HEK293T (cell line): ENCODE measurements around the gene ADAMTS18.

Experiments
- CTCF ChIA-PET: fragments of 350-600 bp; formaldehyde crosslinking; extraction: SDS; loops from one replicate; lab custom pipeline; 2021; ENCODE audit warnings: antibody characterized with exemption, inconsistent platforms; lab: Yijun Ruan, JAX
- POLR2A ChIA-PET: fragments of 350-600 bp; formaldehyde crosslinking; extraction: SDS; loops from one replicate; lab custom pipeline; 2020; ENCODE audit warnings: antibody characterized with exemption, inconsistent platforms; lab: Yijun Ruan, JAX
- DNase-seq: peaks from one replicate; pipeline ENCODE4 v3.0.0; 2012; ENCODE audit warnings: mixed read lengths; ENCODE audit errors: extremely low spot score
- ARNT ChIP-seq: fragments of 450-650 bp; IDR thresholded peaks from 2 replicates; pipeline ENCODE4 v1.6.1; 2017; ENCODE audit warnings: mild to moderate bottlenecking
- BHLHE40 ChIP-seq: fragments of 450-650 bp; IDR thresholded peaks from 2 replicates; pipeline ENCODE4 v1.6.1; 2016; ENCODE audit warnings: mild to moderate bottlenecking, moderate library complexity, borderline replicate concordance
- CTBP1 ChIP-seq: fragments of 450-650 bp; IDR thresholded peaks from 2 replicates; pipeline ENCODE4 v1.6.1; 2016; ENCODE audit warnings: borderline replicate concordance
- ELF4 ChIP-seq: fragments of 450-650 bp; IDR thresholded peaks from 2 replicates; pipeline ENCODE4 v1.6.1; 2017; ENCODE audit warnings: antibody characterized with exemption
- FOXA1 ChIP-seq: fragments of 450-650 bp; IDR thresholded peaks from 2 replicates; pipeline ENCODE4 v1.6.1; 2016; ENCODE audit warnings: mild to moderate bottlenecking
- FOXK2 ChIP-seq: fragments of 450-650 bp; IDR thresholded peaks from 2 replicates; pipeline ENCODE4 v1.6.1; 2016; ENCODE audit warnings: mild to moderate bottlenecking
- FOXM1 ChIP-seq: fragments of 450-650 bp; IDR thresholded peaks from 2 replicates; pipeline ENCODE4 v1.6.1; 2017; ENCODE audit warnings: mild to moderate bottlenecking, borderline replicate concordance
- HDGF ChIP-seq: fragments of 450-650 bp; IDR thresholded peaks from 2 replicates; pipeline ENCODE4 v1.6.1; 2017; ENCODE audit warnings: antibody characterized with exemption, borderline replicate concordance
- L3MBTL2 ChIP-seq: fragments of 450-650 bp; conservative IDR thresholded peaks from 2 replicates; pipeline ENCODE4 v1.6.1; 2016; ENCODE audit warnings: mild to moderate bottlenecking
- LEF1 ChIP-seq: fragments of 450-650 bp; IDR thresholded peaks from 2 replicates; pipeline ENCODE4 v1.6.1; 2017; ENCODE audit warnings: mild to moderate bottlenecking, borderline replicate concordance
- NFRKB ChIP-seq: fragments of 450-650 bp; IDR thresholded peaks from 2 replicates; pipeline ENCODE4 v1.6.1; 2016; ENCODE audit warnings: mild to moderate bottlenecking, moderate library complexity
- SP1 ChIP-seq: fragments of 450-650 bp; IDR thresholded peaks from 2 replicates; pipeline ENCODE4 v1.6.1; 2017
- SUZ12 ChIP-seq: fragments of 450-650 bp; IDR thresholded peaks from 2 replicates; pipeline ENCODE4 v1.6.1; 2016; ENCODE audit warnings: mild to moderate bottlenecking
- TARDBP ChIP-seq: fragments of 450-650 bp; IDR thresholded peaks from 2 replicates; pipeline ENCODE4 v1.6.1; 2016
- ZNF384 ChIP-seq: fragments of 450-650 bp; IDR thresholded peaks from 2 replicates; pipeline ENCODE4 v1.6.1; 2016
- TF ChIP-seq, protein P1 (sequence below): fragments of 450-650 bp; IDR thresholded peaks from 2 replicates; pipeline ENCODE4 v1.6.1; 2016

Gene ADAMTS18

DNA sequence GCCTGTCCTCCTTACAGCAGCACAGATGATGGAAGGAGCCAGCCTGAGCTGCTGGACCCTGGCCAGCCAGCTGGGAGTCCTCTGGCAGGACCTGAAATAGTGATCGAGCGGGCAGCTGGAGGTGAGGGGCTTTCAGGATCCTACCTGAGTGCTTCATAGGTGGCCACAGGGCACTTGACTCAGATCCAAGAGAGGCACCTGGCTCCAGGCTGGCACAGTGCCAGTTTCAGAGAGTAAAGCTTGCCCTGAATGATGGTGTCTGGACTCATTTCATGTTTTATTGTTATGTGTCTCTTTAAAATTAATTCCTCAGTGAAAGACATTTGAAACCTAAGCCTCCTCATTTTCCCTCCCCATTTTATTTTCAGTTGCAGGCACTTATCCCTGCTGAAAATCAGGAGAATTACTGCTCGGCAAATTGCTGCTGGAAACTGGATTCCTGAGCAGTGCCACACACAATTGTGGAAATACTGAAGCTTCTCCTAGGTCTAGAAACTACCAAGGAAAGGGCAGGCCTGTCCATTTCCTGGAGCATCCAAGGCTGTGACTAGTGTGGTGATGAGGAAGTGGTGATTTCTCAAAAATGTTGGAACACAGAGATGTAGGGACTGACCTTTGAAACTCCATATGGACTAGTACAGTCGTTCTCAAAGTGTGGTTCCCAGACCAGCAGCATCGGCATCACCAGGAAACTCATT lies 16.1 kb upstream of the ADAMTS18 start:
- no peak for DNase-seq
- POLR2A ChIA-PET: no interaction called here
- CTCF ChIA-PET: interaction anchor here (0.5 kb wide), 1 partner anchor 974 kb away, joined by 3 read pairs; no protein-coding TSS in a partner anchor
- no peak for TF ChIP-seq FOXM1
- no peak for TF ChIP-seq L3MBTL2
- TF ChIP-seq FOXA1: no peak
- no peak for TF ChIP-seq NFRKB
- no peak for TF ChIP-seq SP1
- TF ChIP-seq, protein P1, sequence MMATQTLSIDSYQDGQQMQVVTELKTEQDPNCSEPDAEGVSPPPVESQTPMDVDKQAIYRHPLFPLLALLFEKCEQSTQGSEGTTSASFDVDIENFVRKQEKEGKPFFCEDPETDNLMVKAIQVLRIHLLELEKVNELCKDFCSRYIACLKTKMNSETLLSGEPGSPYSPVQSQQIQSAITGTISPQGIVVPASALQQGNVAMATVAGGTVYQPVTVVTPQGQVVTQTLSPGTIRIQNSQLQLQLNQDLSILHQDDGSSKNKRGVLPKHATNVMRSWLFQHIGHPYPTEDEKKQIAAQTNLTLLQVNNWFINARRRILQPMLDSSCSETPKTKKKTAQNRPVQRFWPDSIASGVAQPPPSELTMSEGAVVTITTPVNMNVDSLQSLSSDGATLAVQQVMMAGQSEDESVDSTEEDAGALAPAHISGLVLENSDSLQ: no peak
- no peak for TF ChIP-seq LEF1
- no peak for TF ChIP-seq ELF4
- no peak for TF ChIP-seq ARNT
- TF ChIP-seq CTBP1: no peak
- no peak for TF ChIP-seq FOXK2
- no peak for TF ChIP-seq ZNF384
- TF ChIP-seq HDGF: no peak

GRCh38 chr16:77449208-77449607 lies 14.4 kb upstream of the ADAMTS18 start:
- no peak for DNase-seq
- TF ChIP-seq ELF4 (no peak), ARNT (no peak), FOXA1 (no peak), LEF1 (no peak), SP1 (no peak), SUZ12 (no peak), FOXM1 (no peak), BHLHE40 (no peak)
- TF ChIP-seq, protein P1: no peak
- POLR2A ChIA-PET: no interaction called here
- CTCF ChIA-PET: no interaction called here

- ChIA-PET CTCF (no interaction called here), POLR2A (no interaction called here)
- no peak for DNase-seq
- TF ChIP-seq FOXA1 (no peak), HDGF (no peak)
- TF ChIP-seq, protein P1: no peak
Measured at GRCh38 chr16:77445324-77445723, 10.5 kb upstream of the ADAMTS18 start.

DNA sequence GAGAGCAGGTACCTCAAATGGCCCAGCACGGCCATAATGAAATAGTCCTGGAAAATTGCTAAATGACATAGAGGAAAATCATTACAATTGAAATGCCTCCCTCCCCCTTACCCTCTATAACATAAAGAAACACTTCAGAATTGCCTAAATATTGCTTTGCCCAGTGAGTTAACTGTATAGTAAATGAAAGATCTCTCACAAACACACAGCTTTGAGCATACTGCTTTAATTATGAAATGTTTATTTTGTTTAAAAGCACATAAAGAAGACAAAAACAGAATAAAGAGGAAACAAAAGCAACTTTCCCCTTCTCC lies 9.3 kb upstream of the ADAMTS18 start:
- CTCF ChIA-PET: interaction anchor here (1.1 kb wide), 1 partner anchor 139 kb away, joined by 3 read pairs; no protein-coding TSS in a partner anchor
- TF ChIP-seq BHLHE40 (no peak), SUZ12 (no peak), TARDBP (no peak), ELF4 (no peak), SP1 (no peak), FOXK2 (no peak), CTBP1 (no peak), FOXA1 (no peak), FOXM1 (no peak), NFRKB (no peak), ZNF384 (no peak), LEF1 (no peak), ARNT (no peak), HDGF (no peak), L3MBTL2 (no peak)
- TF ChIP-seq, protein P1: no peak
- POLR2A ChIA-PET: no interaction called here
- no peak for DNase-seq

DNA sequence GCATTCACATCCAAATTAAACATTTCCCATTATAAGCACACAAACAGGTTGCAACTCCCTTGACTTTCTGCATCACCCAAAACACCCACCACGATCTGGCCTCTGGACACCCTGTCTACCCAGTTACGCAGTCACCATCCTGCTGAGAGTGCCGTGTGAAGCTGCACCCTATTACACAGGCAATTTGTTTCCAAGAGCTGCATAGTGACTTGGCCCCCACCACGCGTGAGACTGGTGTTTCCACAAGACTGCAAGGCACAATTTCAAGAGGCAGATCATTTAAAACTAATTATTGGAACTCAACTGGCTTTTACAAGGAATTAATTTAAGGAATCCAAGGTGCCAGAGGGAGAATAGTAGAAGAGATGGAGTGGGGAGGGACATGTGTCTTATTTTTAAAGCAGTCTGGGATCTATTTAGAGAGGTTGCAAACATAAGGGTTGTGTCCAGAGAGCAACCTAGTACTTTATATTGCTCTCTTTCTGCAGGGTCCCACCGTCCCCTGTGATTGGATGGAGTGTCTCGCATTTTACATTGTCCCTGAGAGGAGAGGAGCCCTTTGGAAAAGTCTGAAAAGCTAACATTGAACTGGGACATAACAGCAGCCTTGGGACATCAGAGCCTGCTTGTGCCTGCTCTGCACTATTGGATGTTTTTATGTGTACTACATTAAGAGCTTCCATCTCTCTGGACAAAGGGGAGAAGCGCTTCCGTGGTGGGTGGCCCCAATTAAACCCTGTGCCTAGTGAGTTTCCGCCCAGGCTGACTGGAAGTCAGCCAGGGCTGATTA lies 8.7 kb upstream of the ADAMTS18 start:
- ChIA-PET POLR2A (no interaction called here), CTCF (interaction anchor here (1.1 kb wide), 1 partner anchor 140 kb away, joined by 3 read pairs; no protein-coding TSS in a partner anchor)
- TF ChIP-seq, protein P1: no peak
- TF ChIP-seq LEF1 (no peak), CTBP1 (no peak), SP1 (no peak), SUZ12 (no peak), BHLHE40 (no peak), TARDBP (no peak), L3MBTL2 (no peak), FOXA1 (no peak), FOXK2 (no peak), HDGF (no peak)
- DNase-seq: no peak
